AG04450 (cell line): ENCODE results near the gene CMTM7. TPM values are rescaled to one million over a fixed set of nuclear protein-coding genes. Genes with fewer than 3 reads are reported as not detected.

Experiments used
- CTCF ChIA-PET: fragments of 300-600, 350-600 bp; formaldehyde crosslinking; extraction: SDS; loops from one replicate; lab custom pipeline; 2022; ENCODE audit warnings: antibody characterized with exemption, inconsistent platforms; lab: Charles Lee
- POLR2A ChIA-PET: fragments of 350-600 bp; formaldehyde crosslinking; extraction: SDS; loops from one replicate; lab custom pipeline; 2021; ENCODE audit warnings: antibody characterized with exemption, inconsistent platforms; lab: Yijun Ruan, JAX
- DNase-seq: peaks from one replicate; pipeline ENCODE4 v3.0.0-alpha.2; 2011; ENCODE audit warnings: low read depth, low spot score
- H3K27ac ChIP-seq: one replicate; pipeline ENCODE4 v1.5.1; 2012; ENCODE audit warnings: low read depth, low read length, control low read depth
- H3K27me3 ChIP-seq: one replicate; pipeline ENCODE4 v1.6.0; 2012; ENCODE audit warnings: low read length; ENCODE audit not compliant: control insufficient read depth, insufficient read depth
- H3K4me3 ChIP-seq: 2 replicates; pipeline ENCODE4 v1.5.1; 2011; ENCODE audit warnings: mild to moderate bottlenecking, low read depth, low read length, control low read depth
- H3K9me3 ChIP-seq: 2 replicates; pipeline ENCODE4 v1.5.1; 2012; ENCODE audit warnings: low read length; ENCODE audit not compliant: control insufficient read depth, insufficient read depth
- polyA minus RNA-seq: library from RNA; depleted of rRNA, polyadenylated mRNA; stranded (reverse); fragments of >200 nt; gene quantifications from 2 replicates; pipeline ENCODE4 v1.2.3, GENCODE V29; 2011; rRNA and poly(A)+ RNA removed
- polyA plus RNA-seq: library from polyadenylated mRNA; depleted of rRNA; stranded (reverse); fragments of >200 nt; gene quantifications from 2 replicates; pipeline ENCODE4 v1.2.3, GENCODE V29; 2011; rRNA removed
- TF ChIP-seq, protein P1 (sequence below): IDR thresholded peaks from 2 replicates; pipeline ENCODE4 v1.5.1; 2011; ENCODE audit warnings: low read depth, low read length, control low read depth, inconsistent platforms

CMTM7 gene, protein sequence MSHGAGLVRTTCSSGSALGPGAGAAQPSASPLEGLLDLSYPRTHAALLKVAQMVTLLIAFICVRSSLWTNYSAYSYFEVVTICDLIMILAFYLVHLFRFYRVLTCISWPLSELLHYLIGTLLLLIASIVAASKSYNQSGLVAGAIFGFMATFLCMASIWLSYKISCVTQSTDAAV
- polyA plus RNA-seq (17.3 and 17.7 TPM in 2 replicates), polyA minus RNA-seq (13.6 and 20.0 TPM in 2 replicates)

DNA sequence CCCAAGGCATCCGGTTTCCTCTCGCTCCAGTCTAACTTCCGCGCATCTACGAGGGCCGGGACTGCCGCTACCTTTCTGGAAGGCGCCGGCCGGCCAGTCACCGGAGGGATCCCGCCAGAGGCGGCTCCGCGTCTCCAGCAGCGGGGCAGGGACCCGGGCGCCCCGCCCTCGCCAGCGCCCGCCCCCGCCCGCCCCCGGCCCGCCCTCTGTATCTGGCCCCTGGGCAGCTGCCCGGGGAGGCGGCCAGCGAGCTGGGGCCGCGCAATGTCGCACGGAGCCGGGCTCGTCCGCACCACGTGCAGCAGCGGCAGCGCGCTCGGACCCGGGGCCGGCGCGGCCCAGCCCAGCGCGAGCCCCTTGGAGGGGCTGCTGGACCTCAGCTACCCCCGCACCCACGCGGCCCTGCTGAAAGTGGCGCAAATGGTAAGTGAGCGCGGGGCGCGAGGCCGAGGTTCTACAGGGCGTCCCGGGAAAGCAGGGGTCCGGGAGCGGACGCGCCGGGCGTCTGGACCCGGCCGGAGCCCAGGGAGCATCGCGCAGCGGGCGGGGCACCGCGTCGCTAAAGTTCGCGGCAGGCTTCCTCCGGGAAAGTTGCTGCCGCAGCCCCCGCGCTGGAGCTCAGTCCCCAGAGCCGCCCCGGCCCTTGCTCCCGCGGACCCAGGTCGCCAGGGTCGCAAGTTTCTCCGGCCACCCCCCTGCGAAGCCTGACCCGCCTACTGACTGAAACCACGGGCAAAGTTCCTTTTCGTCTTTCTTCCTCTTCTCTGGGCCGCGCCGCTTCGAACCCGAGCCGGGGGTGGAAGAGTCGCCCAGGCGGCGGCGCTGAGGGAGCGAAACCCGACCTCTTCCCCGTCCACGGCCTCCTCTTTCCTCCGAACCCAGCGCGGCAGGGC lies at the start of gene CMTM7:
TSS of gene CMTM7 (plus strand) at position 211 of the 893 bp plus-strand sequence. CDS start at position 265, 54 bp downstream.
- no peaks in the 10 kb centered on the region for H3K27me3 ChIP-seq
- POLR2A ChIA-PET = no interaction called here
- peak within 1 kb of the TSS; percentile 76 for H3K4me3 ChIP-seq
- TF ChIP-seq, protein P1, sequence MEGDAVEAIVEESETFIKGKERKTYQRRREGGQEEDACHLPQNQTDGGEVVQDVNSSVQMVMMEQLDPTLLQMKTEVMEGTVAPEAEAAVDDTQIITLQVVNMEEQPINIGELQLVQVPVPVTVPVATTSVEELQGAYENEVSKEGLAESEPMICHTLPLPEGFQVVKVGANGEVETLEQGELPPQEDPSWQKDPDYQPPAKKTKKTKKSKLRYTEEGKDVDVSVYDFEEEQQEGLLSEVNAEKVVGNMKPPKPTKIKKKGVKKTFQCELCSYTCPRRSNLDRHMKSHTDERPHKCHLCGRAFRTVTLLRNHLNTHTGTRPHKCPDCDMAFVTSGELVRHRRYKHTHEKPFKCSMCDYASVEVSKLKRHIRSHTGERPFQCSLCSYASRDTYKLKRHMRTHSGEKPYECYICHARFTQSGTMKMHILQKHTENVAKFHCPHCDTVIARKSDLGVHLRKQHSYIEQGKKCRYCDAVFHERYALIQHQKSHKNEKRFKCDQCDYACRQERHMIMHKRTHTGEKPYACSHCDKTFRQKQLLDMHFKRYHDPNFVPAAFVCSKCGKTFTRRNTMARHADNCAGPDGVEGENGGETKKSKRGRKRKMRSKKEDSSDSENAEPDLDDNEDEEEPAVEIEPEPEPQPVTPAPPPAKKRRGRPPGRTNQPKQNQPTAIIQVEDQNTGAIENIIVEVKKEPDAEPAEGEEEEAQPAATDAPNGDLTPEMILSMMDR = 0 out of 2 replicates have a peak, but pooled peaks have one; percentile 5
- H3K27ac ChIP-seq = peak within 1 kb of the TSS; percentile 65
- DNase-seq = no peak
- CTCF ChIA-PET = interaction anchor here (0.8 to 3.5 kb wide), 4 partner anchors 17 to 109 kb away, joined by 3 to 24 read pairs (median 6); no protein-coding TSS in a partner anchor
- no peaks in the 10 kb centered on the region; the same call in 1 of the 2 replicates for H3K9me3 ChIP-seq

- TF ChIP-seq, protein P1 = no peak
- H3K4me3 ChIP-seq = no peak overlapping the region
- no peak for DNase-seq
- POLR2A ChIA-PET = no interaction called here
- no peak overlapping the region for H3K27ac ChIP-seq
- H3K27me3 ChIP-seq = peaks cover 4% of the 10 kb centered on the region
- no peaks in the 10 kb centered on the region for H3K9me3 ChIP-seq
- CTCF ChIA-PET = interaction anchor here (0.7 to 1.4 kb wide), 3 partner anchors 51 to 1313 kb away, joined by 3 to 4 read pairs (median 4); no protein-coding TSS in a partner anchor
These were observed 44.1 kb upstream of the CMTM7 start for GRCh38 chr3:32347343-32348125.

DNA sequence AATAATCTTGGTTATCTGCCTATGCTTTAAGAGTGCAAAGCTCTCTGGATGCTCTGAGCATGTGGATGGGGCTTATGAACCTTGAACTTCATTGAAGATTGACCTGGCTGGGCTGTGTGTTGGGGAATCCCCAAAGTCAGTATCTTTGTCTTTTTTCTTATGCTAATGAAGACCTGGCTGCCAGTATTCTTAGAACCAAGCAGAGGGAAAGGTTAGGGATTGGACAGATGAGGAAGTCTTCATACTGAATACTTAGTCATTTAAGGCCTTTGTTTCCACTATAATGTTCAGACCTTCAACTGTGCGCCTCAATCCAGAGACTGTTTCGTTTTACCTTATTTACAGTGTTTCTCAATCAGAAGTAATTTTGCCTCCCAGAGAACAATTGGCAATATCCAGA lies 42.5 kb upstream of the CMTM7 start:
- no peak for DNase-seq
- no peak overlapping the region for H3K4me3 ChIP-seq
- H3K9me3 ChIP-seq = no peaks in the 10 kb centered on the region
- peaks cover 4% of the 10 kb centered on the region for H3K27me3 ChIP-seq
- TF ChIP-seq, protein P1 = no peak
- CTCF ChIA-PET = no interaction called here
- H3K27ac ChIP-seq = no peak overlapping the region
- POLR2A ChIA-PET = no interaction called here

GRCh38 chr3:32352563-32352962 lies 39.1 kb upstream of the CMTM7 start:
- no peaks in the 10 kb centered on the region for H3K9me3 ChIP-seq
- POLR2A ChIA-PET = no interaction called here
- H3K27ac ChIP-seq = no peak overlapping the region
- TF ChIP-seq, protein P1 = no peak
- no peak for DNase-seq
- H3K4me3 ChIP-seq = no peak overlapping the region
- CTCF ChIA-PET = no interaction called here
- H3K27me3 ChIP-seq = peaks cover 11% of the 10 kb centered on the region
